ENCODE measurements around the gene RAPGEF6. TPM values are rescaled to one million over a fixed set of nuclear protein-coding genes. Genes with fewer than 3 reads are reported as not detected.

Gene RAPGEF6
- total RNA-seq, 3 donors from 2014 or later, result 23.6 to 26.8 (median 26.6) TPM

Other genes starting within 250 kb of the RAPGEF6 start
- gene FNIP1, start 161.8 kb upstream of the RAPGEF6 start, total RNA-seq, result 10 to 100 TPM; 12.4 to 13.8 (median 13.6) TPM

Data from activated T-cell treated with anti-CD3 and anti-CD28 coated beads, Interleukin-2, amount 50 U/mL, for 4 hours (primary cell).